CD4-positive, alpha-beta memory T cell (primary cell): ENCODE results near the gene GLIS1. TPM values are rescaled to one million over a fixed set of nuclear protein-coding genes. Genes with fewer than 3 reads are reported as not detected.

Experiments used
- CTCF ChIA-PET: fragments of 350-600 bp; sonication (Branson Sonifier 250); formaldehyde crosslinking; loops from one replicate; lab custom pipeline; 2021; ENCODE audit warnings: inconsistent platforms; ENCODE audit not compliant: partially characterized antibody; lab: Charles Lee
- POLR2A ChIA-PET: fragments of 350-600 bp; sonication (Branson Sonifier 250); formaldehyde crosslinking; loops from one replicate; lab custom pipeline; 2021; ENCODE audit not compliant: partially characterized antibody; lab: Charles Lee
- DNase-seq, 5 donors: peaks; one replicate each; pipeline versions ENCODE4 v3.0.0 to v3.0.0-alpha.2; 2020 to 2022; ENCODE audit warnings: mixed read lengths in 1 of 5
- H3K27ac ChIP-seq: one replicate; pipeline ENCODE4 v1.7.0; 2013; ENCODE audit warnings: low read depth, low read length
- H3K27me3 ChIP-seq: 2 replicates; pipeline ENCODE4 v1.7.0; 2013; ENCODE audit warnings: mild to moderate bottlenecking, low read length, moderate library complexity; ENCODE audit not compliant: insufficient read depth
- H3K36me3 ChIP-seq: 2 replicates; pipeline ENCODE4 v1.7.0; 2013; ENCODE audit warnings: mild to moderate bottlenecking, low read length, moderate library complexity; ENCODE audit not compliant: insufficient read depth
- H3K4me1 ChIP-seq: 2 replicates; pipeline ENCODE4 v1.7.0; 2013; ENCODE audit warnings: mild to moderate bottlenecking, low read length, moderate library complexity; ENCODE audit not compliant: insufficient read depth
- H3K4me3 ChIP-seq, 2 donors: one replicate each; pipeline ENCODE4 v1.7.0; 2013; ENCODE audit warnings: low read length in 2 of 2, mild to moderate bottlenecking in 1 of 2
- H3K9me3 ChIP-seq, 2 donors: one replicate each; pipeline ENCODE4 v1.7.0; 2013; ENCODE audit warnings: low read length in 2 of 2, control low read depth in 1 of 2; ENCODE audit not compliant: control insufficient read depth in 1 of 2
- H3K27ac Mint-ChIP-seq, 7 donors: one replicate each; pipeline ENCODE4 v1.8.0; 2020 to 2021; ENCODE audit warnings: mixed read lengths in 7 of 7, mild to moderate bottlenecking in 6 of 7, inconsistent platforms in 3 of 7, moderate library complexity in 3 of 7
- H3K27me3 Mint-ChIP-seq, 2 donors: one replicate each; pipeline ENCODE4 v1.8.0; 2020 to 2021; ENCODE audit warnings: mixed read lengths in 2 of 2
- H3K36me3 Mint-ChIP-seq, 2 donors: one replicate each; pipeline ENCODE4 v1.8.0; 2020 to 2021; ENCODE audit warnings: mixed read lengths in 2 of 2, inconsistent platforms in 1 of 2, mild to moderate bottlenecking in 1 of 2
- H3K4me1 Mint-ChIP-seq, 4 donors: one replicate each; pipeline ENCODE4 v1.8.0; 2020 to 2021; ENCODE audit warnings: mixed read lengths in 4 of 4, mild to moderate bottlenecking in 1 of 4
- H3K4me3 Mint-ChIP-seq, 8 donors: one replicate each; pipeline ENCODE4 v1.8.0; 2020 to 2021; ENCODE audit warnings: mixed read lengths in 8 of 8, mild to moderate bottlenecking in 7 of 8, moderate library complexity in 6 of 8, inconsistent platforms in 3 of 8
- H3K9me3 Mint-ChIP-seq, 8 donors: one replicate each; pipeline ENCODE4 v1.8.0; 2020 to 2021; ENCODE audit warnings: mixed read lengths in 8 of 8, mild to moderate bottlenecking in 5 of 8, inconsistent platforms in 3 of 8, moderate library complexity in 1 of 8
- intact Hi-C: fragments of 100-400 bp; cut with micrococcal nuclease; formaldehyde crosslinking; loops from one replicate; pipeline ENCODE4 v1.15.1; 2023
- polyA plus RNA-seq, 2 donors: library from polyadenylated mRNA; unstranded; fragments of 300-500 nt; fragmentation: Illumina TruSeq; gene quantifications; one replicate each; pipeline ENCODE4 v1.2.3, GENCODE V29; 2021
- total RNA-seq, 2 experiments: library from RNA; stranded (reverse); gene quantifications; one replicate each; pipeline ENCODE4 v1.2.3, GENCODE V29; 2021

Gene GLIS1
- total and polyA plus RNA-seq, 4 experiments from 2014 or later = not detected

- Mint-ChIP-seq H3K36me3 (no peaks in the 10 kb centered on the region), H3K4me1 (no peaks in the 10 kb centered on the region), H3K27me3 (peaks cover 3% of the 10 kb centered on the region in 2 donors), H3K4me3 (no peak overlapping the region), H3K9me3 (no peaks in the 10 kb centered on the region), H3K27ac (no peak overlapping the region)
- no peak overlapping the region for H3K27ac ChIP-seq
- H3K9me3 ChIP-seq = no peaks in the 10 kb centered on the region
- ChIA-PET POLR2A (no interaction called here), CTCF (no interaction called here)
- H3K27me3 ChIP-seq = no peaks in the 10 kb centered on the region
- DNase-seq = no peak
- no peaks in the 10 kb centered on the region for H3K4me1 ChIP-seq
- intact Hi-C loops = no loop called here
- H3K36me3 ChIP-seq = no peaks in the 10 kb centered on the region
- no peak overlapping the region for H3K4me3 ChIP-seq
Observed at GRCh38 chr1:53636621-53637171, 102.3 kb downstream of the GLIS1 start.

- no peaks in the 10 kb centered on the region for H3K4me1 ChIP-seq
- no peaks in the 10 kb centered on the region for H3K36me3 ChIP-seq
- no peaks in the 10 kb centered on the region for H3K9me3 ChIP-seq
- CTCF ChIA-PET = no interaction called here
- no peak for DNase-seq
- intact Hi-C loops = no loop called here
- Mint-ChIP-seq H3K36me3 (no peaks in the 10 kb centered on the region), H3K27ac (no peak overlapping the region), H3K9me3 (no peaks in the 10 kb centered on the region), H3K4me1 (no peaks in the 10 kb centered on the region), H3K27me3 (peaks cover 3 to 5% of the 10 kb centered on the region in 2 donors), H3K4me3 (no peak overlapping the region)
- no peaks in the 10 kb centered on the region for H3K27me3 ChIP-seq
- POLR2A ChIA-PET = no interaction called here
- H3K4me3 ChIP-seq = no peak overlapping the region
- no peak overlapping the region for H3K27ac ChIP-seq
Observed at GRCh38 chr1:53634571-53634979, 104.4 kb downstream of the GLIS1 start.

- no peak for DNase-seq
- Histone ChIP-seq H3K4me3 (no peak overlapping the region), H3K4me1 (no peaks in the 10 kb centered on the region), H3K9me3 (no peaks in the 10 kb centered on the region), H3K36me3 (no peaks in the 10 kb centered on the region), H3K27me3 (no peaks in the 10 kb centered on the region), H3K27ac (no peak overlapping the region)
- ChIA-PET CTCF (no interaction called here), POLR2A (no interaction called here)
- no peak overlapping the region for H3K4me3 Mint-ChIP-seq
- no peaks in the 10 kb centered on the region for H3K36me3 Mint-ChIP-seq
- intact Hi-C loops = no loop called here
- no peaks in the 10 kb centered on the region for H3K9me3 Mint-ChIP-seq
- no peak overlapping the region for H3K27ac Mint-ChIP-seq
- peaks cover 7 to 12% of the 10 kb centered on the region in 2 donors for H3K27me3 Mint-ChIP-seq
- H3K4me1 Mint-ChIP-seq = no peaks in the 10 kb centered on the region
Observed at GRCh38 chr1:53633073-53633704, 105.8 kb downstream of the GLIS1 start.

GRCh38 chr1:53631622-53632310 lies 107.2 kb downstream of the GLIS1 start:
- Mint-ChIP-seq H3K9me3 (no peaks in the 10 kb centered on the region), H3K27ac (no peak overlapping the region), H3K36me3 (no peaks in the 10 kb centered on the region), H3K4me1 (no peaks in the 10 kb centered on the region), H3K27me3 (peaks cover 5 to 9% of the 10 kb centered on the region in 2 donors), H3K4me3 (no peak overlapping the region)
- H3K36me3 ChIP-seq = no peaks in the 10 kb centered on the region
- no peaks in the 10 kb centered on the region for H3K4me1 ChIP-seq
- no peak overlapping the region for H3K4me3 ChIP-seq
- intact Hi-C loops = no loop called here
- POLR2A ChIA-PET = no interaction called here
- H3K27me3 ChIP-seq = no peaks in the 10 kb centered on the region
- CTCF ChIA-PET = no interaction called here
- no peak for DNase-seq
- H3K27ac ChIP-seq = no peak overlapping the region
- no peaks in the 10 kb centered on the region for H3K9me3 ChIP-seq

- POLR2A ChIA-PET = no interaction called here
- DNase-seq = no peak
- CTCF ChIA-PET = no interaction called here
- Mint-ChIP-seq H3K27me3 (peaks cover 4 to 9% of the 10 kb centered on the region in 2 donors), H3K36me3 (no peaks in the 10 kb centered on the region), H3K27ac (peak overlapping the region in 1 of 7 donors; percentile 8), H3K9me3 (no peaks in the 10 kb centered on the region), H3K4me3 (no peak overlapping the region), H3K4me1 (no peaks in the 10 kb centered on the region)
- H3K4me3 ChIP-seq = no peak overlapping the region
- H3K36me3 ChIP-seq = no peaks in the 10 kb centered on the region
- no peaks in the 10 kb centered on the region for H3K9me3 ChIP-seq
- intact Hi-C loops = no loop called here
- H3K27me3 ChIP-seq = no peaks in the 10 kb centered on the region
- H3K27ac ChIP-seq = no peak overlapping the region
- H3K4me1 ChIP-seq = no peaks in the 10 kb centered on the region
Observed at GRCh38 chr1:53629101-53629691, 109.8 kb downstream of the GLIS1 start.

GRCh38 chr1:53628286-53628955 lies 110.5 kb downstream of the GLIS1 start:
- ChIA-PET CTCF (no interaction called here), POLR2A (no interaction called here)
- no peaks in the 10 kb centered on the region for H3K27me3 ChIP-seq
- peaks cover 4 to 9% of the 10 kb centered on the region in 2 donors for H3K27me3 Mint-ChIP-seq
- H3K4me1 ChIP-seq = no peaks in the 10 kb centered on the region
- H3K4me3 ChIP-seq = no peak overlapping the region
- H3K4me3 Mint-ChIP-seq = no peak overlapping the region
- H3K36me3 ChIP-seq = no peaks in the 10 kb centered on the region
- H3K27ac ChIP-seq = no peak overlapping the region
- intact Hi-C loops = no loop called here
- DNase-seq = no peak
- H3K27ac Mint-ChIP-seq = no peak overlapping the region
- no peaks in the 10 kb centered on the region for H3K9me3 ChIP-seq
- H3K4me1 Mint-ChIP-seq = no peaks in the 10 kb centered on the region
- H3K9me3 Mint-ChIP-seq = peaks cover 0 to 1% (median 0%) of the 10 kb centered on the region in 8 donors
- no peaks in the 10 kb centered on the region for H3K36me3 Mint-ChIP-seq

- Mint-ChIP-seq H3K27me3 (peaks cover 4 to 9% of the 10 kb centered on the region in 2 donors), H3K9me3 (peaks cover 0 to 1% (median 0%) of the 10 kb centered on the region in 8 donors), H3K4me1 (no peaks in the 10 kb centered on the region), H3K36me3 (no peaks in the 10 kb centered on the region), H3K4me3 (no peak overlapping the region), H3K27ac (no peak overlapping the region)
- Histone ChIP-seq H3K4me3 (no peak overlapping the region), H3K36me3 (no peaks in the 10 kb centered on the region), H3K27ac (no peak overlapping the region), H3K4me1 (no peaks in the 10 kb centered on the region), H3K27me3 (no peaks in the 10 kb centered on the region), H3K9me3 (no peaks in the 10 kb centered on the region)
- DNase-seq = no peak
- ChIA-PET POLR2A (no interaction called here), CTCF (no interaction called here)
- intact Hi-C loops = no loop called here
Observed at GRCh38 chr1:53627666-53628065, 111.3 kb downstream of the GLIS1 start.
